CD4-positive, alpha-beta T cell treated with Interleukin-15 for 1 hour (primary cell): ENCODE results near the gene EMB.
"Not testable (repeated sequence)": the region's sequence is repeated elsewhere in the genome, so short reads cannot be mapped to it uniquely, and the experiment has no call there.

Experiments used
- DNase-seq: peaks from one replicate; pipeline ENCODE4 v3.0.0-alpha.2; 2020

The EMB gene

GRCh38 chr5:50421184-50421950 is 19.7 kb downstream of the EMB start:
- DNase-seq, result not testable (repeated sequence)

GRCh38 chr5:50420343-50420935 is 20.6 kb downstream of the EMB start:
- DNase-seq, result no peak

- DNase-seq, result not testable (repeated sequence)
Observed at GRCh38 chr5:50419656-50420055, 21.4 kb downstream of the EMB start.

GRCh38 chr5:50416637-50417036 is 24.5 kb downstream of the EMB start:
- DNase-seq, result not testable (repeated sequence)

GRCh38 chr5:50415912-50416311 is 25.2 kb downstream of the EMB start:
- DNase-seq, result no peak

- not testable (repeated sequence) for DNase-seq
Observed at GRCh38 chr5:50410932-50411331, 30.2 kb downstream of the EMB start.

- DNase-seq, result no peak
Observed at GRCh38 chr5:50406877-50407276, 34.2 kb downstream of the EMB start.

GRCh38 chr5:50401336-50401735 is 39.8 kb downstream of the EMB start:
- DNase-seq, result no peak

- not testable (repeated sequence) for DNase-seq
Observed at GRCh38 chr5:50393925-50394609, 47.0 kb downstream of the EMB start.

- DNase-seq, result not testable (repeated sequence)
Observed at GRCh38 chr5:50392289-50392688, 48.8 kb downstream of the EMB start.

- DNase-seq, result not testable (repeated sequence)
Observed at GRCh38 chr5:50384381-50384780, 56.7 kb downstream of the EMB start.

- not testable (repeated sequence) for DNase-seq
Observed at GRCh38 chr5:50376696-50377095, 64.4 kb downstream of the EMB start.

- not testable (repeated sequence) for DNase-seq
Observed at GRCh38 chr5:50369287-50370033, 71.6 kb downstream of the EMB start.

- no peak for DNase-seq
Observed at GRCh38 chr5:50365426-50366251, 75.4 kb downstream of the EMB start.

GRCh38 chr5:50364535-50365309 is 76.4 kb downstream of the EMB start:
- DNase-seq, result not testable (repeated sequence)

- DNase-seq, result no peak
Observed at GRCh38 chr5:50359187-50359586, 81.9 kb downstream of the EMB start.

GRCh38 chr5:50352382-50352781 is 88.7 kb downstream of the EMB start:
- DNase-seq, result no peak
